ENCODE measurements around the gene KCNAB2.

The KCNAB2 gene

DNA sequence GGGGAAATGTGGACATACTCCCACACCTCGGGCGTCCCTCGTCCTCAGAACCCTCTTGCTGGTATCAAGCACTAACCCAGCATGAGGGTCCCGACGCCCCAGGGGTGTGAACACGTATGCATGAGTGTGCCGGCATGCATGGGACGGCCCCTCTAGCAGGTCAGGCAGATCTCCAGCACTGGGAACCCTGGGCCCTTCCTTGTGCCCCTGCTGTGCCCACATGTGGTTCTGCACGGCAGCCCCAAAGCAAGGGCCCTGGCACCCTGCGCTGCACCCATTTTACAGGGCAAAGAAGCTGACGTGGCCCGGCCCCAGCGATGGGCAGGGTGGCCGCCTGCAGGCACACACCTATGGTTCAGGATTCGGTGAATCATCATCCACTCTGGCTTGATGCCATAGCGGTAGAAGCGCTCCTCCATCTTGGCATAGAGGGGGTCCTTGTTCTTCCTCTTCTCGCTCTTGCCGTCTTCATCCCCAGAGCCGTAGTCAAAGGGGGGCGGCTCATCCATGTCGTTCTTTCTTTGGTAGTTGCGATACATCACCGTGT is 100.2 kb downstream of the KCNAB2 start:
- Mint-ChIP-seq H3K36me3 (ENCODE audit: low read depth) (no peaks in the 10 kb centered on the region), H3K27me3 (ENCODE audit: low read depth) (peaks cover 4% of the 10 kb centered on the region), H3K9me3 (no peaks in the 10 kb centered on the region), H3K4me3 (no peak overlapping the region), H3K27ac (no peak overlapping the region), H3K4me1 (ENCODE audit: low read depth) (peaks cover 3% of the 10 kb centered on the region)
- no peak for DNase-seq (ENCODE audit: low spot score)

- Mint-ChIP-seq H3K27me3 (ENCODE audit: low read depth) (peaks cover 4% of the 10 kb centered on the region), H3K4me3 (peak overlapping the region; percentile 52), H3K27ac (no peak overlapping the region), H3K9me3 (no peaks in the 10 kb centered on the region), H3K4me1 (ENCODE audit: low read depth) (peaks cover 3% of the 10 kb centered on the region), H3K36me3 (ENCODE audit: low read depth) (no peaks in the 10 kb centered on the region)
- peak; percentile 58 for DNase-seq (ENCODE audit: low spot score)
Observed at GRCh38 chr1:6148497-6149241, 103.0 kb downstream of the KCNAB2 start.

- Mint-ChIP-seq H3K27me3 (ENCODE audit: low read depth) (peaks cover 4% of the 10 kb centered on the region), H3K27ac (no peak overlapping the region), H3K4me3 (no peak overlapping the region), H3K4me1 (ENCODE audit: low read depth) (peaks cover 3% of the 10 kb centered on the region), H3K36me3 (ENCODE audit: low read depth) (no peaks in the 10 kb centered on the region), H3K9me3 (no peaks in the 10 kb centered on the region)
- DNase-seq (ENCODE audit: low spot score), result no peak
Observed at GRCh38 chr1:6149597-6149996, 103.9 kb downstream of the KCNAB2 start.

DNA sequence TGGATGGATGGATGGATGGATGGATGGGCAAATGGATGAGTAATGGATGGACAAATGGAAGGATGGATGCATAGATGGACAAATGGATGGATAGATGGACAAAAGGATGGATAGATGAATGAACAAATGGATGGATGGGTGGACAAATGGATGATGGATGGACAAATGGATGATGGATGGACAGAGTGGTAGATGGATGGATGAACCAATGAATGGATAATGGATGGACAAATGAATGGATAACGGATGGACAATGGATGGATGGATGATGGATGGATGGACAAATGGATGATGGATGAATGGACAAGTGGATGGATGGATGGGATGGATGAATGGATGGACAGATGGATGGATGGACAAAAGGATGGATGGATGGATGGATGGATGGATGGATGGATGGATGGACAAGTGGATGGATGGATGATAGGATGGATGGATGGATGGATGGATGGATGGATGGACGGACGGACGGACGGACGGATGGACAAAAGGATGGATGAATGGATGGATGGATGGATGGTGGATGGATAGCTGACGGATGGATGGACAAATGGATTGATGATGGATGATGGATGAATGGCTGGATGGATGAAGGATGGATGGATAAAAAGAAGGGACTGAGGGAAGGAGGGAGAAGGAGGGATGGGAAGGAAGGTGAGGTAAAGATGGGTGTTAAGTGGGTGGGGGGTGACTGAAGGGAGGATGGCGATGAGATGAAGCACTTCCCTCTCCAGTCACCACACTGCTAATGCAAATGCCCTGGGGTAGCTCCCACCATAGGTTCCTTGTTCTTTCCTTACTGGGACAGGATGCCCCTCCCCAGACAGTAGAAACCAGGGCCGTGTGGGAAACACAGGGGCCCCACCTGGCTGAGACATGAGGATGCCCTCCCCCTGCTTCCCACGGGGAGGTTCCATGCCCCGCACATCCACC is 104.6 kb downstream of the KCNAB2 start:
- H3K9me3 Mint-ChIP-seq, result no peaks in the 10 kb centered on the region
- peaks cover 4% of the 10 kb centered on the region for H3K27me3 Mint-ChIP-seq (ENCODE audit: low read depth)
- DNase-seq (ENCODE audit: low spot score), result no peak
- no peak overlapping the region for H3K4me3 Mint-ChIP-seq
- no peak overlapping the region for H3K27ac Mint-ChIP-seq
- no peaks in the 10 kb centered on the region for H3K36me3 Mint-ChIP-seq (ENCODE audit: low read depth)
- peaks cover 6% of the 10 kb centered on the region for H3K4me1 Mint-ChIP-seq (ENCODE audit: low read depth)

Measured in T-helper 2 cell treated with Interferon-gamma antibody and Interleukin-4, amounts not matched to agents 5 μg/mL and 100 μg/mL, for 36 hours (primary cell).